Activated CD8-positive, alpha-beta memory T cell treated with anti-CD3 and anti-CD28 coated beads, Interleukin-2, amount 10 ng/mL, durations not matched to agents 7 days and 5 days (primary cell): ENCODE measurements around the gene SLC6A6. TPM values are rescaled to one million over a fixed set of nuclear protein-coding genes. Genes with fewer than 3 reads are reported as not detected.

Experiments
- ATAC-seq: fragments of 150-1000 bp; cut with Tn5 transposase; one replicate; pipeline ENCODE4 v1.10.0; 2021; ENCODE audit warnings: moderate library complexity
- CTCF ChIA-PET: fragments of 350-600 bp; sonication (Branson Sonifier 250); formaldehyde crosslinking; loops from one replicate; lab custom pipeline; 2021; ENCODE audit warnings: antibody characterized with exemption; lab: Charles Lee
- DNase-seq: peaks from one replicate; pipeline ENCODE4 v3.0.0-alpha.2; 2020
- H3K27ac Mint-ChIP-seq: one replicate; pipeline ENCODE4 v1.8.0; 2021; ENCODE audit warnings: mild to moderate bottlenecking, mixed read lengths
- H3K27me3 Mint-ChIP-seq: one replicate; pipeline ENCODE4 v1.8.0; 2021; ENCODE audit warnings: mixed read lengths
- H3K36me3 Mint-ChIP-seq: one replicate; pipeline ENCODE4 v1.8.0; 2021; ENCODE audit warnings: mild to moderate bottlenecking, mixed read lengths
- H3K4me1 Mint-ChIP-seq: one replicate; pipeline ENCODE4 v1.8.0; 2021; ENCODE audit warnings: mixed read lengths
- H3K4me3 Mint-ChIP-seq: one replicate; pipeline ENCODE4 v1.8.0; 2021; ENCODE audit warnings: mild to moderate bottlenecking, moderate library complexity, mixed read lengths
- H3K9me3 Mint-ChIP-seq: one replicate; pipeline ENCODE4 v1.8.0; 2022; ENCODE audit warnings: low read depth, mixed read lengths
- total RNA-seq, 2 experiments: library from RNA; stranded (reverse); gene quantifications; one replicate each; pipeline ENCODE4 v1.2.3, GENCODE V29; 2021

The SLC6A6 gene
- total RNA-seq, 2 experiments from 2014 or later, result 55.3 to 64.6 TPM

DNA sequence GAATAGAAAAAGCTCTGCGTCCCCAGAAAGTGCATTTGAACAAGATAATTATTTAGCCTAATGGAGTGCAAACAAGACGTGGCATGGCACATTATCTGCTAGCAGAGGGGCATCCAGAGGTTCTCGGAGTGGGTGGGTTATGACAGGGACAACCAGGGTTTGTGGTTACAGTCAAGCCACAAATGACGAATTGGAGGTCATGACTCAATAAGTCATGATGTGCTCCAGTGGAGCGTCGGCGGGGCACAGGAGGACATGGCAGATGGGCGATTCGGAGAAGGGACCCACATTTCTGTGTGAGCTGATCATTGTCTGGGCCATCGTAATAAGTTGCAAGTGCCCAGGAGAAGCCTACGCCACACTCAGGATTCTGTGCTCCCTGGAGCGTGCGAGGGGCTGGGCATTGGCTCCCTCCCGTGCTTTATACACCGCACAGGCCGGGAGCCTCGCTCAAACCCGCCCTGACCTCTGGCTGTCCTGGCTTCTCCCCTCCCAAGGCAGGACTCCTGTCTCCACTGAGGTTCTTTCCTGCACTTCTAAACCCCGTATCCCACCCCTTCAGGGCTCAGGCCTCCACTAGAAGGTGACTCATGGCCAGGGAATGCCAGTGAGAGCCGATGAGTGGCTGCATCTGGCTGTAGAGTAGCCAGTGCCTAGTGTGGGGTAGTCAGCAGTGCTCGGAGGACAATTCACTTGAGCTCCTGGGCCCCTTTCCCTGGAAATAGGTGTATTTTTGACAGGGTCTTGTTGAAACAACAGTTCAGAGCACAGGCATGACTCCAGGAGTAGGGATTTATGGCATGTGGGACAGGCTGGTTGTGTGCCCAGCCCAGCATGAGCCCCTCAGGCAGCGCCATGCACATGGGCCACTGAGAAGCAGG is 70.3 kb downstream of the SLC6A6 start:
- H3K36me3 Mint-ChIP-seq, result peaks cover 2% of the 10 kb centered on the region
- CTCF ChIA-PET, result no interaction called here
- DNase-seq (no peak), ATAC-seq (no peak)
- H3K4me1 Mint-ChIP-seq, result peaks cover 6% of the 10 kb centered on the region
- no peak overlapping the region for H3K27ac Mint-ChIP-seq
- no peak overlapping the region for H3K4me3 Mint-ChIP-seq
- H3K27me3 Mint-ChIP-seq, result no peaks in the 10 kb centered on the region
- H3K9me3 Mint-ChIP-seq, result no peaks in the 10 kb centered on the region

DNA sequence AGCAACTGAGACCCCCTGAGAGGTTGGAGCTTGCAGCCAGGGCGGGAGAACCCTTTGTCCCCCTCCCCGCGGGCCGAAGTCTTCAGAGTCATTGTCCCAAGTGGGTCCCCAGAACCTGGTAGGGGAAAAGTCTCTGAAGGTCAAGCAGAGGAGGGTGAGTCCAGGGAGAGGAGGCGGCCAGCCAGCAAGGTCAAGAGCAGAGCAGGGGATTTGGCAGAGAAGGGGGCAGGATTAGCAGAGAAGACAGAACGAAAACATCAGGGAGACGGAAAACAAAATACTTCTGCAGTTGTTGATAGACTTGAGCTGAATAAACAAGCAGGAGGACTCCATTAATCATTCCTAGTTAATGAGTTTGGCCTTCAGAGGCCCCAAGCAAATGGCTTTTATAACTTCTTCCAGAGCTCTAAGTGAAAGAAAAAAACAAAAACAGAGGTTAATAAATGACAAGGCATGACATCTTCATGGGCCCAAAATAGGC is 71.0 kb downstream of the SLC6A6 start:
- CTCF ChIA-PET, result interaction anchor here (1.1 kb wide), 1 partner anchor 577 kb away, joined by 3 read pairs; no protein-coding TSS in a partner anchor
- DNase-seq, result no peak
- Mint-ChIP-seq H3K9me3 (no peaks in the 10 kb centered on the region), H3K27me3 (no peaks in the 10 kb centered on the region), H3K27ac (no peak overlapping the region), H3K4me1 (peaks cover 6% of the 10 kb centered on the region), H3K36me3 (peaks cover 1% of the 10 kb centered on the region), H3K4me3 (no peak overlapping the region)
- ATAC-seq, result no peak

DNA sequence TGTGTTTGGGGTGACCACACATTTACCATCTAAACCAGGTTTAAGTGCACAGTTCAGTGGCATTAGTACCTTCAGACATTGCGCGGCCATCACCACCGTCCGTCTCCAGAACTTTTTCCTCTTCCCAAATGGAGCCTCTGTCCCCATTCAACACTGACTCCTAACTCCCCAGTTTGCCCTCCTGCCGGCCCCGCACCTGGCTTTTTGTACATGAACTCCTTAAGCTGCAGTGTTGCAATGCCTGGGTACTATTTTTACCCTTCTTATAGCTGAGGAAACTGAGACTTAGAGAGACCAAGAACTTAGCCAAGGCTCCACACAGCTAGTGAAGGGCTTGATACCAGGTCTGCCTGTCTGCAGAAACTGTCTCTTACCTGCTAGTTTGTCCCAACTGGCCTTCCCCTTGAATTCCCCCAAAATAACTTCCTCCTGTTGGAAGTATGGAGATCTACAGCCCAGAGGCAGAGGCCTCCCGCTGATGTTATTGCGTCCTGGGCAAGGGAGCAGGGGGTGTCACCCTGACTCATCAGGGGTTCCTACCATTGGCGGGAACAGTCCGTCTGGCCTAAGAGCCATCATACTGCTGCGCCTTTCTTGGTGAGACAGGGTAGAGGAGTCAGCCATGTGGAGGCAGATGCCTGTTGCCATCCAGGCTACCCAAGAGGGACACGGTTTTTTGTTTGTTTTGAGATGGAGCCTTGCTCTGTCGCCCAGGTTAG is 72.1 kb downstream of the SLC6A6 start:
- CTCF ChIA-PET, result interaction anchor here (0.6 to 1.1 kb wide), 2 partner anchors 345 to 578 kb away, joined by 3 to 5 read pairs; no protein-coding TSS in a partner anchor
- Mint-ChIP-seq H3K4me1 (peaks cover 6% of the 10 kb centered on the region), H3K9me3 (no peaks in the 10 kb centered on the region), H3K27me3 (no peaks in the 10 kb centered on the region), H3K4me3 (no peak overlapping the region), H3K36me3 (peaks cover 3% of the 10 kb centered on the region), H3K27ac (no peak overlapping the region)
- DNase-seq, result no peak
- ATAC-seq, result no peak

DNA sequence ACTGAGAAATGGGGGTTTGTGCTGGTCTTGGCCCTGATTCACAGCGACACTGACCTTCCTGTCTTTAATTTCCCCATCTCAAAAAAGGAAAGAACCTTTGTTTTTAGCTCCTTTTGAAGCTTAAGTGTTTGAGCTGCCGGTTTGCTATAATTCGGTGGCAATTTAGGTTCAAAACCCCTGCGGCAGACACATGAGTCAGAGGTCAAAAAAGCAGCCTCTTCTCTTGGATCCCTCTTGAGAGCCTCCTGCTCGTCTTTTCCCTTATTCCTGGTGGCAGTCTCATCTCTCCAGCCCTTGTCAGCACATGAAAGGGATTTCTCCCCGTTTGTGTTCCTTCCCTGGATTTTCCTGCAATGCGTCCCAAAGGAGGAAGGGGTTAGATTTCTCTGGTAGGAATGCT is 73.2 kb downstream of the SLC6A6 start:
- peaks cover 6% of the 10 kb centered on the region for H3K4me1 Mint-ChIP-seq
- CTCF ChIA-PET, result no interaction called here

DNA sequence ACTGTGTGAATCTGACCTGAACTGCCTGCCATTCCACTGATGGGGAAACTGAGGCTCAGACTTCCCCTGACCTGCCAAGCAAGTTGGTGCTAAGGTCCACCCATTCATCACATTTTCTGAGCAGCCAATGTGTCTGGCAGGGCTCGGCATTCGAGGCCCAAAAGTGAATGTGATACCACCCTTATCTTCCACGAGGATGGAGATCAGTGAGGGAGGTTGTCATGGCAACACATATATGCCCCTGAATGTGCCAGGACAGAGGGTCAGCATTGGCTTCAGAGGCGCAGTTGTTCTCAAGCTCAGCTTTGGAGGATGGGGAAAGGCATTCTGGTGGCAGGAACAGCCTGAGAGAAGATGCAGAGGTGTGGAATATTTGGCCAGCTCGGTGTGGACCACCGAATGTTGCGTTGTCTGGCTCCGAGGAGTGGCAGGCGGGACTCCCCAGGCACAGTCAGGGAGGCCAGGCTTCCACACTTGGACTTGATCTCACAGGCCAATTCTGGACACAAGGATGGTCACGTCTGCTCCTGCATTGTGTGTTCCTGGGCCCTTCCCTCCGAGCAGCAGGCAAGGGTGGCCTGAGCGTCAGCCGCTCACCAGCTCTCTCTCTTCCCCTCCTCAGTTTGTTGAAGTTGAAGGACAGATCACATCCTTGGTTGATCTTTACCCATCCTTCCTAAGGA is 74.3 kb downstream of the SLC6A6 start:
- no peak for ATAC-seq
- Mint-ChIP-seq H3K4me1 (peaks cover 6% of the 10 kb centered on the region), H3K36me3 (peaks cover 6% of the 10 kb centered on the region)

More for the DNA sequence above, 73.2 kb downstream of the SLC6A6 start:
- H3K36me3 Mint-ChIP-seq, result peaks cover 3% of the 10 kb centered on the region
- DNase-seq, result no peak
- H3K4me3 Mint-ChIP-seq, result no peak overlapping the region
- H3K27ac Mint-ChIP-seq, result no peak overlapping the region
- no peaks in the 10 kb centered on the region for H3K27me3 Mint-ChIP-seq
- no peaks in the 10 kb centered on the region for H3K9me3 Mint-ChIP-seq
- ATAC-seq, result no peak

DNA sequence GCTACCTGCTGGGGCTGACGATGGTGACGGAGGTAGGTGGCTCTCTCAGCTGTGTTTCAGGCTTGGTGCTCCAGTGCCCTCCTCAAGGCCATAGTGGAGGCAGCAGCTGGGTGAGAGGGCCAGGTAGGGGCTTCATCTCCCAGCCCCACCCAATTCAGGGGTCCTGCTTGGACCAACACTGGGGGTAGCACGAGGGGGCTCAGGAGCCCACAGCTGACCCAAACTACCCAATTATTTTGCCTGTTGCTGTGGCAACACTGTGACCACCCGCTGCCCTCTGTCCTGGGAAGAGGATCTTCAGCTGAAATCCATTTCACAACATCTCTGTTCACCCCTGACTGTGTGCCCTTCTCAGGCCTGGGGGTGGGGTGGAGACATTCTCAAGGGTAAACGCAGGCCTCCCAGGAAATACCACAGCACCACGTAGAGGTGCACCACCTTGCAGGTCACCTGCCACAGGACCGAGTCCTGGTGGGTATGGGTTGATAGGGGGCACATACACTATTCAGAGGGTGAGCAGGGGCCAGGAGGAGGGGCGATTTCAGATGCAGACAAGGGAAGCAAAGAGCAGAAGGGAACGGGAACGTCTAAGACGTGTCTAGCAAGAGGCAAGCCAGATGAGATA is 75.0 kb downstream of the SLC6A6 start:
- ATAC-seq (no peak), DNase-seq (no peak)
- Mint-ChIP-seq H3K9me3 (no peaks in the 10 kb centered on the region), H3K27ac (no peak overlapping the region), H3K36me3 (peaks cover 9% of the 10 kb centered on the region), H3K27me3 (no peaks in the 10 kb centered on the region), H3K4me1 (peaks cover under 1% of the 10 kb centered on the region), H3K4me3 (no peak overlapping the region)
- CTCF ChIA-PET, result no interaction called here

More for the DNA sequence above, 74.3 kb downstream of the SLC6A6 start:
- CTCF ChIA-PET, result no interaction called here
- no peak overlapping the region for H3K27ac Mint-ChIP-seq
- no peak overlapping the region for H3K4me3 Mint-ChIP-seq
- H3K27me3 Mint-ChIP-seq, result no peaks in the 10 kb centered on the region
- H3K9me3 Mint-ChIP-seq, result no peaks in the 10 kb centered on the region
- no peak for DNase-seq

DNA sequence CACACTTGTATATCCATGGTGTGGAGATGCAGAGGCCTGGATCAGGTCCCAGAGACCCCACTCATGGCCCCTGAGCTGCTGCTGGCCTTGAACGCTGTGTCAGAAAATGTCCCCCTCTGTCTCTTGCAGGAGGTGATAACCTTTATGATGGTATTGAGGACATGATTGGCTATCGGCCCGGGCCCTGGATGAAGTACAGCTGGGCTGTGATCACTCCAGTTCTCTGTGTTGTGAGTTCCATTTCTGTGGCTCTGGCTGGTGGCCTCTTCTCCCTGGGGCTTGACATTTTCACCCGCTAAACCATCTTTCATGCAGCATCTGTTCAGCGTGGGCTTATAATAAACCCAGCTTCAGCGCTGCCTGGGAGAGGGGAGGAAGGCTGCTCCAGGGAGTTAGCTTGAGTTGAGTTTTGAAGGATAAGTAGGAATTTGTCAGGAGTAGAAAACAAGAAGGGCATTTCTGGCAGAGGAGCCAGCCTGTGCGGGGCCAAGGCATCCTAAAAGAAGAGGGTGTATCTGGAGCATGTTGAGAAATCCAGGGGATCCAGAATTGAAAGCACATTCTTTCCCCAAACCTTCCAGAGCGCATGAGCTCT is 76.6 kb downstream of the SLC6A6 start:
- no peaks in the 10 kb centered on the region for H3K9me3 Mint-ChIP-seq
- ATAC-seq, result no peak
- no peak overlapping the region for H3K4me3 Mint-ChIP-seq
- H3K4me1 Mint-ChIP-seq, result no peaks in the 10 kb centered on the region
- H3K36me3 Mint-ChIP-seq, result peaks cover 12% of the 10 kb centered on the region
- no peak for DNase-seq
- CTCF ChIA-PET, result interaction anchor here (1.0 kb wide), 1 partner anchor 11 kb away, joined by 3 read pairs; no protein-coding TSS in a partner anchor
- no peak overlapping the region for H3K27ac Mint-ChIP-seq
- H3K27me3 Mint-ChIP-seq, result no peaks in the 10 kb centered on the region

DNA sequence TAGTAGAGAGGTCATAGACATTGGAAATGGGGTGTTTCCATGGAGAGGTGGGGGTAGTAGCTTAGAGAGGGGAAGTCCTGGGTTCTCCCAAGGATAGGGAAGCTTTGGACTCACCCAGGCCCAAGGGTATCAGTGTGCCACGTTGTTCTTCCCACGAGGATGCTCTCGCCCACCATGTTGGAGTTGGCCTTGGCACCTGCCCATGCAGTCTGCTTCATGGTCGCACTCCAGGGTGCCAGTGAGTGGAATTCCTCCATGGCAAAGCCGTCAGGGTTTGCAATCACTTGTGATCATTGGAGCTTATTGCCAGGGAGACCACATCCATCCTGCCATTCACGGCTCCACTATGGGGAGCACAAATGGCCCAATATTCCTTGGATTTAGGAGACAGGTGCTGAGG is 77.2 kb downstream of the SLC6A6 start:
- no peak overlapping the region for H3K4me3 Mint-ChIP-seq
- ATAC-seq (no peak), DNase-seq (no peak)
- H3K36me3 Mint-ChIP-seq, result peaks cover 12% of the 10 kb centered on the region
- H3K9me3 Mint-ChIP-seq, result no peaks in the 10 kb centered on the region
- CTCF ChIA-PET, result interaction anchor here (1.0 kb wide), 1 partner anchor 11 kb away, joined by 3 read pairs; no protein-coding TSS in a partner anchor
- H3K27ac Mint-ChIP-seq, result no peak overlapping the region
- no peaks in the 10 kb centered on the region for H3K4me1 Mint-ChIP-seq
- H3K27me3 Mint-ChIP-seq, result no peaks in the 10 kb centered on the region

DNA sequence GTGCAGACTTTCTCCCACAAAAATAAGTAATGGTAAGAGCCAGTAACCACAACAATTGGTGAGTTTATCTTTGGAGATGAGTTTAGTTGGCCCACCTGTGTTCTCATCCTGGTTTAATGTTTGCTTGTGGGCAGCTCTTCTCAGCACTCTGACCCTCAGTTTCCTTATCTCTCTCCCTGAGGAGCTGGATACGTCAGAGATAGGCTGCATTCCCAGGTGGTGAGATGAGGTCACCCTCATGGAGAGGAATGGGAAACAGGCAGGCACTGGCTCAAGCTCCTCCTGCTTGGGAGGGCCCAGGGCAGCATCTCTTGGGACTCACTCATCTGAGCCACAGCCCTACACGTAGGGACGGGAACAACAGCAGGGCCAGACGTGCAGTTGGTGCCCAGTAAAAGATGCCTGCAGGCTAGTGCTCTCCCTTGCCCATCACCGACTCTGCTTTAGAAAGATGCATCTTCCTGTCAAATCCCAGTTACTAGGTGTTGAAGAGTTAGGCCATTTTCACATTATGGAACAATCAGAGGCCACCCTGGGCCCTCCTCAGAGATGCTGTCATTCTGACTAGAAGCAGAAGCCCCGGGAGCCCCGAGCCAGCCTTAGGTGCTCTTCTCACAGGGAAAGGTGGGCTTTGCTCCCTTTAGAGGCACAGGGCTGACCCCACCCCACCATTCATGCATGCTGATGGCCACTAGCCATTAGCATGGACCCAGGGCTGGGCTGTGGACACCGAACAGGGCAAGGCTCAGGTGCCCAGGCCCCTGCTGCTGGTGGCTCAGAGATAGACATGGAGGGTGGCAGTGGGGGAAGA is 78.0 kb downstream of the SLC6A6 start:
- CTCF ChIA-PET, result no interaction called here
- Mint-ChIP-seq H3K4me1 (no peaks in the 10 kb centered on the region), H3K9me3 (no peaks in the 10 kb centered on the region), H3K36me3 (peaks cover 12% of the 10 kb centered on the region), H3K4me3 (no peak overlapping the region), H3K27ac (no peak overlapping the region), H3K27me3 (no peaks in the 10 kb centered on the region)
- no peak for ATAC-seq
- DNase-seq, result no peak

DNA sequence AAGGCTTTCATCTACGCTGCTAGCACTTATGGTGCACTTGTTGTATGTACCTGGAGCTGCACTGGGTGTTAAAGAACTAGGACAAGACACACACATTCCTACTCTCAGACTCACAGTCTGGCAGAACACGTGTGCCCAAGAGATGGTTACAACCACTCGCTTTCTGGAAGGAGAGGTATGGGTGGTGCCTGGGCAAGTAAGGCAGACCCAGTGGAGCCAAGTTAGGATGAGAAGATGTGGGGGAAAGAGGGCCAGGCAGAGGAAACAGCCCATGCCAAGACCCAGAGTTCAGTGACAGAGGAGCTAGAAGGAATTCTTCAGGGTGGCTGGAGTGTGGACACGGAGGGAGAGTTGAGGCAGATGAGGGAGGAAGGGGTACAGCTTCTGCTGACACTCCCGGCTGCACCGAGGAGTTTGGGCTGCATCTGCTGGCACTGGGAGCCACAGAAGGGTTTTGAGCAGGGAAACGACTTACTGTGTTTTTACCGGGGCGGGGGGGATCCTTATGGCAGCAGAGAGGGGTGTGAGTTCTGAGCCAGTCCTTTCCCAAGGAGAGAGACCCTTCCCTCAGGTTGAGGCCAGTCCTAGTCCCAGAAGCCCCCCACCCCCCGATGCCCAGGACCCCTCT is 78.7 kb downstream of the SLC6A6 start:
- Mint-ChIP-seq H3K4me1 (peaks cover 3% of the 10 kb centered on the region), H3K4me3 (no peak overlapping the region), H3K36me3 (peaks cover 16% of the 10 kb centered on the region), H3K27ac (no peak overlapping the region), H3K27me3 (no peaks in the 10 kb centered on the region), H3K9me3 (no peaks in the 10 kb centered on the region)
- DNase-seq (no peak), ATAC-seq (no peak)
- CTCF ChIA-PET, result no interaction called here

DNA sequence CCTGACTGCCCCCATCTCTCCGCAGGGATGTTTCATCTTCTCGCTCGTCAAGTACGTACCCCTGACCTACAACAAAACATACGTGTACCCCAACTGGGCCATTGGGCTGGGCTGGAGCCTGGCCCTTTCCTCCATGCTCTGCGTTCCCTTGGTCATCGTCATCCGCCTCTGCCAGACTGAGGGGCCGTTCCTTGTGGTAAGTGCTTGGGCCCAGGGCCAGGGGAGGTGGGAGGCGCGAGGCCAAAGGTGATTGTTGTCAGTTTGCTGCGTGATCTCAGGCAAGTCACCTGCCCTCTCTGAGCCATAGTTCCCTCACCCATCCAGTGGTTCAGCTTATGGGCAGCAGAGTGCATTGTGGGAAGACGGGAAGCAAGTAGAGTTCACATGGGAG is 79.2 kb downstream of the SLC6A6 start:
- CTCF ChIA-PET, result no interaction called here
- H3K4me3 Mint-ChIP-seq, result no peak overlapping the region

More for the DNA sequence above, 79.2 kb downstream of the SLC6A6 start:
- ATAC-seq, result no peak
- Mint-ChIP-seq H3K4me1 (peaks cover 6% of the 10 kb centered on the region), H3K27ac (no peak overlapping the region), H3K36me3 (peaks cover 17% of the 10 kb centered on the region), H3K27me3 (no peaks in the 10 kb centered on the region), H3K9me3 (no peaks in the 10 kb centered on the region)
- no peak for DNase-seq
